Kidney capillary endothelial cell (primary cell): ENCODE results near the gene GOLIM4.
"Not testable (repeated sequence)": the region's sequence is repeated elsewhere in the genome, so short reads cannot be mapped to it uniquely, and the experiment has no call there.

Source experiments
- DNase-seq: peaks from one replicate; pipeline ENCODE4 v3.0.0-alpha.2; 2018; ENCODE audit warnings: low spot score

GOLIM4 gene

DNA sequence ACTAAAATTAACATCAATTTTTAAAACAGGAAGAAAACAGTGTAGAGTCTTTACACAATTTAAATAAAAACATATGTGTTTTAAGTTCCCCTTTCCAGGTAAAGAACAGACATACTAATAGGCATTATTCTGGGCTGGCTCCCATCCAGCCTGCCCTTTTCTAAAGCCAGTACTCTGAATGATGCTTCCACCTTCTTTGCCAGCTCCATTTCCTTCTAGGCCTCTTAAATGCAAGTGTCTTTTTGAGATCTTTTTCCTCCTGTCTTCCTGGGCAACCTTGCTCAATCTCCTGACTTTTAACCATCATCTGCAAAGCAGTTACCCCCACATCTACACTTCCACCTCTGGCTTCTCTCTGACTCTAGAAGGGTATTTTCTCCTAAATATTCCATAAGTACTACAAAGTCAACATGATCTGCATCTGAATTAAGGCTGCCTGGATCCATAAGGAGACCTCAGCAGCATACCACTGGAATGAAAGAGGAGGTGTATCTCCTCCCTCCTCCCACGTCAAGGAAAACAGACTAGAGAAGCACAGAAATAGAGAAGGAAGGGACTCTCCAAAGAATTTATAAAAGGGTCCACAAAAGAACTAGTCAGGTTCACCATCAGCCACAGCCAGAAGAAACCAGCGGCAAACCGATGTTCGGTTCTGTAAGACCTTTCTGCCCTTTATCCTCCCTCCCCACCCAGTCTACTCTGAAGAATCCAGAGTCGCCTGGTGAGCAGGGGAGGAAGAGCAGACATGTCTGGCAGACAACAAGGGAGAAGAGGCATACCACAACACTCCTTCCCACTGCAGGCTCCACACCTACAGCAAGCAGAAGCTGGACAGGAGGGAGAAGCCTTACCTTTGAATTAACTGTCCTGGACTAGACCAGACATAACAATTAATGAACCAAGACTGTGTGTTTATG lies 47.1 kb downstream of the GOLIM4 start:
- DNase-seq, result no peak

GRCh38 chr3:168047936-168048335 lies 47.8 kb downstream of the GOLIM4 start:
- DNase-seq, result no peak

DNA sequence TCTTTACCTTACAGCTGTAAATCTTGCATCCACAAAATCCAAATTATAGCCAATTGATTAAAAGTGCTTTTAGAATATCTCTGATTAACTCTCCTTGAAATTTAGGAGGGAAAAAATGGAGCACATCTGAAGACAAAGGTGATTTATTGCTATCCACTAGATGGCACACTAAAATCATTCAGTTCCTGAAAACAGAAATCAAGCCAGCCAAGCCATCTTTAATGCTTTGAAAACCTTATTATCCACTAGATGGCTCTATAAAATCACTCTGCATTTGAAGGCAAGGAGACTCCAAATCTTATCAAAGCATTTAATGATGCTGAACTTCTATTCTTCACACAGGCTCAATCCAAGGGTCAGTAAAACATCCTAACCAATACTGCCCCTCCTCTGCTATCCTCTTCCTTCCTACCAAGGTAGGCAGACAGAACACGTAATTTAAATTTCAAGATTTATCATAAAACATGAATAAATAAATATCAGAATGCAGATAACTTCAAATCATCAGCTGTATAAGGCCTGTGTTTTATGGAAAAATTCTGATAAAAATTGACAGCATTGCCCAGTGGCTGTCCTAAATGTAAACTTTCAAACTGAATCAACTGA lies 48.4 kb downstream of the GOLIM4 start:
- DNase-seq, result peak; percentile 89

DNA sequence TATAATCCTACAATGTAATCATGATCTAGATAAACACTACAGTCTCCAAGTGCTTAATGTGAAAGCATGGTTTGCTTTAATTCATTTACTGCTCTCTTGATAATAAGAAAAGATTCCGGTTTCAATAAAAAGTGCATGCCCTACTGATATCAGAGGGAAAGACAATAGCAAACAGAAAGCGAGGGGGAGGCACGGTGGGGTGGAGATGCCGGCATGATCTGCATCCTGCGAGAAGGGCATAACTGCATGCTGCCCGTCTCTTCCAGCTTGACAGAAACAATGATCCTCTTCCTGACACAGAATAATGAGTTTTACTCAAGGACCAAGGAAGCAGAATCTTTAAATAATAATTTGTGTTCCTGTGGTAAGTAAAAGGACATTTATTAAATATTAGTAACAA lies 51.7 kb downstream of the GOLIM4 start:
- DNase-seq, result peak; percentile 40

DNA sequence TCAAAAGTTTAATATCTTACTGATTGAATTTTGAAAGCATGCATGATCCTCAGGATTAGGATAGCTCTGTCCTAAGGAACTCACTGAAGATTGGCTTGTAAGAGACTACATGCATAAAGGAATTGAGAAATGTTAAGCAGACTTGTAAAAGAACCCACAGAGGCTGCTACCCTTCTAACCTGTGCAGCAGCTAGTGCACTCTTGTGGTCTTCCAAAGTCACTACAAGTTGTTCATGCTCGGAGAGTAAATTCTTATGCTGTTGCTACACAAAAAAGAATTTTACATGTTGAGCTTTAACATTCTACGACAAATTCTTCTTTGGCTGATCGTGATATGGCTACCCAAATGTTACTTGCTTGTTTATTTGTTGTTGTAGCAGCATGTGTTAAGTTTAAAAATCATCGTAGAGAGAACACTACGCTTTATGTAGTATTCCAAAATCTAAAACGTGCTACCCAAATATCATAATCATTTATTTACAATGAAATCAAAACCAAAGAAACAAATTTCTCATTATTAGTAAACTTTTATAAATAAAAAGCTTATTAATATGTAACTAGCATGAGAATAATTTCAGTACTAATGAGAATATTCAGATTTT lies 55.0 kb downstream of the GOLIM4 start:
- no peak for DNase-seq

DNA sequence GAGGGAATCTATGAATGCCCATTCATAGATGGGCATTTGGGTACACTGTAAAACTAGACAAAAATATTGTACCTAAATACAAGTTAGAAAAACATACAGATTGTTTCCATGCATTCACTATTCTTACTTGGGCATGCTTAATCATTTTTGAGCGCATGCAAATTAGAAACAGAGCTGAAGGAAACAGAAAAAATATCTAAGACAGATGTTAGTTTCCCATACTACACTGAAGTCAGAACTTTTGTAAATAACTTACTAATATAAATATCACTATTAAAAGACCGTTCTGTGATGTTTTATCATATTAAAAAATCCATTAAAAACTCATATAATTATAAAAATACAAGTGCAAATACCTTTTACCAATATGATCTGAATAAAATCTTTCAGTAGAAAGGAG lies 58.7 kb downstream of the GOLIM4 start:
- no peak for DNase-seq

DNA sequence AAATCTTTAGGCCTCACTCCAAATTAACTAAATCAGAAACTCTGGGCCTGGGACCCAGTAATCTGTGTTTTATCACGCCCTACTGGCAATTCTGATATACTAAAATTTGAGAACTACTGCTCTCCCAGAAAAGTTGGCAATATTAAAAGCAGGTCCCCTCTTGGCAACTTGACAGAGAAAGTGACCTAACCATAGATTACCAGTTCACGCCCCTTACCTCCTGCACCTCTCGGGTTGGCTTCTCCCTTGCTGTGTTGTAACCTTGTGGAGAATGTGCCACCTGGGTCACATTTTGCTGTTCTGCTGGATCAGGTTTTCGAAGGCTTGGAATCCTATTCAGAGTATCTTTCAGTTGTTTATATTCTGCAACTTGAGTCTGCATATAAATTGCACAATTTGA lies 59.1 kb downstream of the GOLIM4 start:
- no peak for DNase-seq

DNA sequence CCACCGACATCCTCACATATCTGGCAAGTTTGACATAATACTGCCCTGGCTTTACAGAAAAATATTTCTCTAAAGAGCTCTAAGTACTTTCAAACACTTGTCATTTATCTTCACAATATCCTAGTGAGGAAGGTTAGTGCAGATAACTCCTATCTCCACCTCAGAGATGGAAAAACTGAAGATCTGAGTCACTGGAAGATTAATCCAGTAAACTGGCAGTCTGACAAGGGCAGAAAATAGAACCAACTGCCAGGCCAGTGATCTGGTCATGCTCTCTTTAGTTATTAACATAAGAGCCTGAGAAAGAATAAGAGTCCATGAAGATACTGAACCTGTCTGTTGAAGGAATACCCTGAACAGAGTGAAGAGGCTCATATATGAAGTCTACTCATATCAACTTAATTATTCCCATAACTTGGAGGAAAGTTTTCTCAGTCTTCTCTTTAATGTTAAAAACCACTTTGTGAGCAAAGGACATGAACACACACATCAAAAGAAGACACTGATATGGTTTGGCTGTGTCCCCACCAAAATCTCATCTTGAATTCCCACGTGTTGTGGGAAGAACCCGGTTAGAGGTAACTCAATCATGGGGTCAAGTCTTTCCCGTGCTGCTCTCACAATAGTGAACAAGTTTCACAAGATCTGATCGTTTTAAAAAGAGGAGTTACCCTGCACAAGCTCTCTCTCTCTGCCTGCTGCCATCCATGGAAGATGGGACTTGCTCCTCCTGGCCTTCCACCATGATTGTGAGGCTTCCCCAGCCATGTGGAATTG lies 61.4 kb downstream of the GOLIM4 start:
- no peak for DNase-seq

DNA sequence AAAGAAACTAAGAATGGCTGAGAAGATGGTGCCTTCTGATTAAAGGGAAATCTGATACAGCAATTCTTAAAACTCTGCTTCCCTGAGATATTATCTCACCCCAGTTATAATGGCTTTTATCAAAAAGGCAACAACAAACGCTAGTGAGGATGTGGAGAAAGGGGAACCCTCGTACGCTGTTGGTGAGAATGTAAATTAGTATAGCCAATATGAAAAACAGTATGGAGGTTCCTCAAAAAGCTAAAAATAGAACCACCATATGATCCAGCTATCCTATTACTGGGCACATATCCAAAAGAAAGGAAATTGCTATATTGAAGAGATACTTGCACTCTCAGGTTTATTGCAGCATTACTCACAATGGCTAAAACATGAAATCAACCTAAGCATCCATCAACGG lies 65.1 kb downstream of the GOLIM4 start:
- no peak for DNase-seq

DNA sequence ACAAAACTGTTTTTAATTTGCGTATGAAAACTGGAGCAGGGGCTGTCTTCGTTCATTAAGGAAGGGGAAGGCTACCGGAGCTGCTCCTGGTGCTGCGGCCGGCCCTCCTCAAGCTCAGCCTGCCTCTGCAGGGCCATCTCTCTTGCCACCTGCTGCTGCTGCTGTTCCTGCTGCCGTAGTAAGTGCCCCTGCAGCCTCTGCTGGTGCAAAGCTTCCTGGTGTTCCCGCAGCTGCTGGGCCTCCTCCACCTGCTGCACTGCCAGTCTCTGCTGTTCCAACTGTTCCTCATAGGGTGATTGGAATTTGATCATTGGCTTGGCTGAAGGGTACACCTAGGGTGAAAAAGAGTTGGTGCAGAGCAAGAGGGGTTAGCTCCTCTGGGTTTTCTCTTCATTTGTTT lies 66.0 kb downstream of the GOLIM4 start:
- DNase-seq, result no peak

DNA sequence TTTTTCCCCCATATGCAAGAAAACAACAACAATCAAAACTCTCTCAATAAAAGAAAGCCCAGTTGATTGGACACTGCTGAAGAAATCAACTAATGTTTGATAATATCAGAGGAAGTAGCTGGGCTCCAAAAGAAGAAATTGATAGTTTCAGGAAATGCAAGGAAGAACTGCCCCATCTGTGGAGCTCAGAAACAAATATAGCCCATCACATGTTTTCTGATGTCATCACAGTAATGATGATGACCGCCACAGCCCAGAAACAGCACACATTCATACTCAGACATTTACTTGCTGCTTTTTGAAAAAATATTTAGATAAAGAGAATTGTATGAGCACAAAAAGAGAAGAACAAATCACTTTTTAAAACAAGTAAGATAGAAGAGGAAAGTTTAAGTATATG lies 67.6 kb downstream of the GOLIM4 start:
- no peak for DNase-seq

DNA sequence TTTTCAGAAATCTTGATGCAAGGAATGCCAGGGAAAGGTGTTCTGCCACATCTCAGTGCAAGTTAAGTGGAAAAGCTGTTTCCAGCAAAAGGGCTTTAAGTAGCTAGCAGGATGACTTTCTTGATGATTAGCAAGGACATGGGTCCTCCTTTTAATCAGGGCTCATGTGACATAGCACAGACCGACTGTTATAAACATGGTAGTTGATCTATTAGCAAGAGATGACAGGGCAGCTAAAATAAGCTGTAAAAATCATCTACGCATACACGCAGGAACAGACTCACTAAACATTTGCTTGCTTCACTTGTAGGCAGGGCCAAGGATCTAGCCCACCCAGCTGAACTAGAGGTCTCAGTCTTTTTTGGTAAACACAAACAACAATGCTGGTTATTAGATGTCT lies 69.0 kb downstream of the GOLIM4 start:
- no peak for DNase-seq

GRCh38 chr3:168025076-168025475 lies 70.6 kb downstream of the GOLIM4 start:
- DNase-seq, result no peak

GRCh38 chr3:168024537-168024941 lies 71.2 kb downstream of the GOLIM4 start:
- peak; percentile 93 for DNase-seq

- DNase-seq, result no peak
These were observed 73.8 kb downstream of the GOLIM4 start for GRCh38 chr3:168021737-168022450.

GRCh38 chr3:168011280-168011679 lies 84.4 kb downstream of the GOLIM4 start:
- DNase-seq, result not testable (repeated sequence)

DNA sequence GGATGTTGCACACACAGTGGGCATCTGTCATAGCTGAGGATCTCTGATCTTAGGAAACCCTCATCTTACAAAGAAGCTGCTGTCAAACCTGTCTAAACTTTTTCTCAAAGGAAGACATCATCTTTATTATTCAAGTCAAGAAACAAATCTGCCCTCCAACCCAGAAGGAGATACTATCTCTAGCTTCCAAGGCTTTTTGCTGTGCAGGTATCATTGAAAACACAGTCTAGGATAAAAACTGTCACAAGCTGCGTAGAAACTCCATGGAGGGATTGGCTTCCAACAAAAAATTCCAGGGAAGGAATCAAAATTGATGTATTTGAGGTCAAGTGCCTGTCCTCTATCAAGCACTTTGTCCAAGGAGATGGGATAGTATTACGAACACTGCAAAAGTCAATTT lies 89.1 kb downstream of the GOLIM4 start:
- DNase-seq, result no peak

- no peak for DNase-seq
These were observed 91.8 kb downstream of the GOLIM4 start for GRCh38 chr3:168003911-168004310.

GRCh38 chr3:168002786-168003368 lies 92.8 kb downstream of the GOLIM4 start:
- peak; percentile 51 for DNase-seq

DNA sequence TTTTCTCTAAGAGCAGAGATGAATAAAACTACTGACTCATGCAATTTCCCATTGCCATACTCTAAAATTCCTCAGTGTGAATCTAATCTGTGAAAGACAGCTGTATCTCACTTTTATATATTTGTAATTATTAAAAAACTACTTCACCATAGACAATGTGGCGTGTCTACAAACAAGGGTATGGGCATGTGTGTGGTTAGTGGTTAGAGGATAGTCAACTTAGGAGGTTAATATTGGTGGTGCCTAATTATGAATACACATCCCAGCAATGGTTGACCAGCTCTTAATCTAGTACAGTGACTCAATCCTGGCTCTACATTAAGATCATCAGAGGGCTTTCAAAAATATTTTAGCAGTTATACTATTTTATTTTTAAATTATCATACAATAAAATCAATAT lies 94.5 kb downstream of the GOLIM4 start:
- no peak for DNase-seq

GRCh38 chr3:167998253-167998652 lies 97.5 kb downstream of the GOLIM4 start:
- no peak for DNase-seq
